K562 (cell line): ENCODE data around the gene UBAC2. TPM values are rescaled to one million over a fixed set of nuclear protein-coding genes. Genes with fewer than 3 reads are reported as not detected.

Experiments
- ADNP ChIP-seq: fragments of 200-800 bp; sonication (Bioruptor generic); IDR thresholded peaks from 2 replicates; pipeline ENCODE4 v1.6.1; 2016; ENCODE audit warnings: missing genetic modification characterization, missing compliant biosample characterization
- ARID1B ChIP-seq: fragments of 450-650 bp; IDR thresholded peaks from 2 replicates; pipeline ENCODE4 v1.6.1; 2016; ENCODE audit warnings: antibody characterized with exemption, mild to moderate bottlenecking, inconsistent platforms
- CBFA2T2 ChIP-seq: fragments of 450-650 bp; conservative IDR thresholded peaks from 2 replicates; pipeline ENCODE4 v1.6.1; 2017; ENCODE audit warnings: mild to moderate bottlenecking
- CREB5 ChIP-seq: fragments of 250-450 bp; sonication (Bioruptor Pico); IDR thresholded peaks from 2 replicates; pipeline ENCODE4 v1.5.0; 2020; ENCODE audit warnings: mild to moderate bottlenecking
- CSDE1 ChIP-seq, 2 experiments: fragments of 450-650 bp; IDR thresholded peaks; 2 replicates each; pipeline ENCODE4 v1.6.1; 2016; ENCODE audit warnings: mild to moderate bottlenecking in 1 of 2
- CTCFL ChIP-seq: IDR thresholded peaks from 2 replicates; pipeline ENCODE4 v1.6.1; 2011; ENCODE audit warnings: borderline replicate concordance, low read depth, mild to moderate bottlenecking, moderate library complexity, low read length; ENCODE audit not compliant: insufficient read depth, poor library complexity, severe bottlenecking
- FOXP1 ChIP-seq: sonication (generic); formaldehyde crosslinking; IDR thresholded peaks from 2 replicates; pipeline ENCODE4 v1.8.0; 2022; ENCODE audit warnings: mild to moderate bottlenecking, missing genetic modification reagents
- GATAD2A ChIP-seq: fragments of 450-650 bp; IDR thresholded peaks from 2 replicates; pipeline ENCODE4 v1.6.1; 2017
- GTF2E2 ChIP-seq: fragments of 200-800 bp; sonication (Bioruptor generic); IDR thresholded peaks from 2 replicates; pipeline ENCODE4 v1.6.1; 2016; ENCODE audit warnings: missing genetic modification characterization, missing compliant biosample characterization
- JUND ChIP-seq, 2 experiments: IDR thresholded peaks; 2 replicates in 1 of 2; 3 replicates in 1 of 2; pipeline ENCODE4 v1.6.1; 2011; ENCODE audit warnings: borderline replicate concordance in 2 of 2, low read depth in 2 of 2, low read length in 2 of 2, improper control_type of control experiment in 1 of 2, missing biosample characterization in 1 of 2, missing genetic modification characterization in 1 of 2, missing genetic modification reagents in 1 of 2
- MLX ChIP-seq, 2 experiments: fragments of 450-650 bp in 1 of 2; sonication (generic) in 1 of 2; formaldehyde crosslinking; conservative IDR thresholded peaks; 2 replicates each; pipeline versions ENCODE4 v1.4.0 to v1.8.1; 2020 to 2022; ENCODE audit warnings: mild to moderate bottlenecking in 1 of 2, missing genetic modification reagents in 1 of 2
- MNT ChIP-seq, 2 experiments: fragments of 450-650 bp; conservative IDR thresholded peaks; 2 replicates each; pipeline ENCODE4 v1.6.1; 2017; ENCODE audit warnings: mild to moderate bottlenecking in 2 of 2, moderate library complexity in 2 of 2
- NR3C1 ChIP-seq: sonication (generic); formaldehyde crosslinking; IDR thresholded peaks from 2 replicates; pipeline ENCODE4 v1.8.1; 2022; ENCODE audit warnings: missing genetic modification reagents
- RBM15 ChIP-seq: fragments of 200-400 bp; formaldehyde crosslinking; IDR thresholded peaks from 2 replicates; pipeline ENCODE4 v1.6.1; 2018; ENCODE audit warnings: mild to moderate bottlenecking, low read length, moderate library complexity; ENCODE audit not compliant: insufficient read depth
- SRSF1 ChIP-seq: fragments of 200-400 bp; formaldehyde crosslinking; IDR thresholded peaks from 2 replicates; pipeline ENCODE4 v1.6.1; 2017; ENCODE audit warnings: mild to moderate bottlenecking, low read depth, low read length, moderate library complexity
- TCF3 ChIP-seq: sonication (generic); formaldehyde crosslinking; IDR thresholded peaks from 2 replicates; pipeline ENCODE4 v1.4.0; 2020; ENCODE audit warnings: mild to moderate bottlenecking, missing genetic modification reagents
- TRIM25 ChIP-seq: fragments of 450-650 bp; IDR thresholded peaks from 2 replicates; pipeline ENCODE4 v1.7.0; 2016; ENCODE audit warnings: borderline replicate concordance
- ZEB2 ChIP-seq: fragments of 450-650 bp; IDR thresholded peaks from 2 replicates; pipeline ENCODE4 v1.6.1; 2016
- ZNF785 ChIP-seq: fragments of 250-450 bp; sonication (Bioruptor Pico); IDR thresholded peaks from 2 replicates; pipeline ENCODE4 v1.4.0; 2020; ENCODE audit warnings: mild to moderate bottlenecking
- polyA plus RNA-seq, 8 experiments: library from polyadenylated mRNA; depleted of rRNA in 4 of 8; stranded (reverse) in 5 of 8; unstranded in 3 of 8; fragments of >200 nt; fragmentation: Nextera tagmentation in 2 of 8; fragmentation: Illumina TruSeq in 1 of 8; extraction: Ambion mirVana in 2 of 8; extraction: Trizol in 1 of 8; gene quantifications; 2 replicates each; pipeline versions ENCODE4 v1.2.1 to v1.2.3, GENCODE V29; 2011 to 2014; ENCODE audit warnings: inconsistent platforms in 1 of 8, missing spikeins in 1 of 8
- total RNA-seq, 7 experiments: library from RNA; depleted of rRNA in 6 of 7; stranded (reverse); fragments of >200 nt in 6 of 7; fragmentation: Illumina TruSeq in 2 of 7; extraction: Trizol in 2 of 7; gene quantifications; 2 replicates each; pipeline versions ENCODE4 v1.2.1 to v1.2.3, GENCODE V29; 2011 to 2021; ENCODE audit warnings: low replicate concordance in 1 of 7

Gene UBAC2
- total and polyA plus RNA-seq, 9 of the 15 experiments (the other 6 are each of a cell fraction or from before 2014, with no cell fraction given): 6.0 to 84.1 (median 32.3) TPM

- TF ChIP-seq CTCFL: no peak
- peak; percentile 75 for TF ChIP-seq TCF3 (CRISPR knock-in tag)
- TF ChIP-seq MLX (CRISPR knock-in tag; conservative IDR thresholded peaks at IDR 0.05): no peak
- TF ChIP-seq FOXP1 (CRISPR knock-in tag): no peak
- TF ChIP-seq ARID1B: peak; percentile 83
- peak in 1 of 2 experiments; percentile 44; a peak in 1 of 4 replicates for TF ChIP-seq MNT (conservative IDR thresholded peaks at IDR 0.05)
- no peak for TF ChIP-seq CREB5 (CRISPR knock-in tag)
- TF ChIP-seq TRIM25: no peak
- TF ChIP-seq ADNP (tag): no peak
- no peak for TF ChIP-seq ZNF785 (CRISPR knock-in tag)
- no peak for TF ChIP-seq CSDE1 (IDR thresholded peaks at IDR 0.05)
- TF ChIP-seq SRSF1: no peak
- TF ChIP-seq CBFA2T2: peak; percentile 65
- TF ChIP-seq RBM15: no peak
- peak; percentile 61; the same call in 1 of the 2 replicates for TF ChIP-seq ZEB2
- no peak for TF ChIP-seq GATAD2A
- no peak for TF ChIP-seq NR3C1
- TF ChIP-seq JUND (IDR thresholded peaks at IDR 0.05; ENCODE audit: borderline replicate concordance, low read depth, low read length): no peak
- TF ChIP-seq JUND (tag; IDR thresholded peaks at IDR 0.05; ENCODE audit: borderline replicate concordance, low read depth, low read length): peak; percentile 19; the same call in 1 of the 3 replicates
- TF ChIP-seq GTF2E2 (tag): no peak
Measured at GRCh38 chr13:99267927-99268326, 67.3 kb downstream of the UBAC2 start (continued).
